H1 (cell line): ENCODE data around the gene PCDHGB3. TPM values are rescaled to one million over a fixed set of nuclear protein-coding genes. Genes with fewer than 3 reads are reported as not detected.

Experiments used
- CTCF ChIA-PET: fragments of 300-600 bp; sonication (Branson Sonifier 250); formaldehyde crosslinking; loops from one replicate; lab custom pipeline; 2021; ENCODE audit not compliant: partially characterized antibody; lab: Charles Lee
- POLR2A ChIA-PET: fragments of 300-600 bp; sonication (Branson Sonifier 250); formaldehyde crosslinking; loops from one replicate; lab custom pipeline; 2021; ENCODE audit warnings: inconsistent platforms; ENCODE audit not compliant: partially characterized antibody; lab: Charles Lee
- DNase-seq, 2 experiments: peaks; one replicate each; pipeline versions ENCODE4 v3.0.0 to v3.0.0-alpha.2; 2010 to 2022; ENCODE audit warnings: low spot score in 2 of 2, low read depth in 1 of 2, mixed read lengths in 1 of 2
- FAIRE-seq: peaks from 2 replicates; lab custom pipeline; 2011; peaks lifted over from hg19 to GRCh38; lab: Jason Lieb, UNC
- H2AFZ ChIP-seq: 2 replicates; pipeline ENCODE4 v1.8.1; 2012; ENCODE audit warnings: low read length, inconsistent platforms
- H2AK5ac ChIP-seq: 2 replicates; pipeline ENCODE4 v1.6.1; 2013; ENCODE audit warnings: low read depth, low read length
- H2BK120ac ChIP-seq: replicated peaks from 2 replicates; pipeline ENCODE3; 2013; ENCODE audit warnings: low read depth, low read length, inconsistent platforms
- H2BK12ac ChIP-seq: 2 replicates; pipeline ENCODE4 v1.6.1; 2013; ENCODE audit warnings: low read depth, low read length
- H2BK15ac ChIP-seq: 2 replicates; pipeline ENCODE4 v1.6.1; 2013; ENCODE audit warnings: low read length
- H2BK20ac ChIP-seq: 2 replicates; pipeline ENCODE4 v1.6.1; 2013; ENCODE audit warnings: low read length
- H2BK5ac ChIP-seq: 2 replicates; pipeline ENCODE4 v1.6.1; 2013; ENCODE audit warnings: low read depth, low read length
- H3K14ac ChIP-seq: 2 replicates; pipeline ENCODE4 v1.6.1; 2013; ENCODE audit warnings: inconsistent platforms; ENCODE audit not compliant: insufficient read length
- H3K18ac ChIP-seq: 2 replicates; pipeline ENCODE4 v1.6.1; 2013; ENCODE audit warnings: low read length; ENCODE audit errors: extremely low read depth
- H3K23ac ChIP-seq: 2 replicates; pipeline ENCODE4 v1.6.1; 2013; ENCODE audit warnings: inconsistent platforms; ENCODE audit not compliant: insufficient read length
- H3K23me2 ChIP-seq: 2 replicates; pipeline ENCODE4 v1.6.1; 2013; ENCODE audit warnings: low read depth, low read length
- H3K27ac ChIP-seq: 2 replicates; pipeline ENCODE4 v1.6.1; 2011; ENCODE audit warnings: low read depth, low read length, inconsistent platforms
- H3K27me3 ChIP-seq, 4 experiments: replicated peaks in 1 of 4; 1 replicate in 1 of 4; 2 replicates in 3 of 4; pipeline versions ENCODE4 v1.6.1 to v1.8.1; 2011 to 2013; ENCODE audit warnings: low read length in 3 of 4, mild to moderate bottlenecking in 3 of 4, inconsistent platforms in 2 of 4, mixed read lengths in 2 of 4, moderate library complexity in 1 of 4; ENCODE audit not compliant: control insufficient read depth in 3 of 4, insufficient read depth in 3 of 4; ENCODE audit errors: extremely low read depth in 1 of 4
- H3K36me3 ChIP-seq, 4 experiments: 2 replicates each; pipeline versions ENCODE4 v1.6.1 to v1.8.1; 2011 to 2013; ENCODE audit warnings: mild to moderate bottlenecking in 4 of 4, low read length in 3 of 4, moderate library complexity in 2 of 4, control low read depth in 1 of 4, inconsistent platforms in 1 of 4; ENCODE audit not compliant: insufficient read depth in 4 of 4, control insufficient read depth in 2 of 4
- H3K4ac ChIP-seq: replicated peaks from 2 replicates; pipeline ENCODE3; 2013; ENCODE audit warnings: low read length, low read depth, mixed read lengths, inconsistent platforms; ENCODE audit not compliant: insufficient read length
- H3K4me1 ChIP-seq, 4 experiments: replicated peaks in 1 of 4; 1 replicate in 1 of 4; 2 replicates in 3 of 4; pipeline versions ENCODE4 v1.6.1 to v1.8.1; 2011 to 2013; ENCODE audit warnings: low read length in 3 of 4, inconsistent platforms in 2 of 4, mixed read lengths in 1 of 4; ENCODE audit not compliant: insufficient read depth in 4 of 4, control insufficient read depth in 3 of 4
- H3K4me2 ChIP-seq, 2 experiments: 2 replicates each; pipeline versions ENCODE4 v1.6.1 to v1.8.1; 2011 to 2013; ENCODE audit warnings: low read depth in 2 of 2, low read length in 2 of 2, control low read depth in 1 of 2, inconsistent platforms in 1 of 2, mild to moderate bottlenecking in 1 of 2; ENCODE audit not compliant: insufficient read depth in 1 of 2
- H3K4me3 ChIP-seq, 4 experiments: fragments of 200-600, 300-600 bp in 1 of 4; sonication (generic), shearing (Covaris generic), sonication (Bioruptor Twin) in 1 of 4; 2 replicates each; pipeline versions ENCODE4 v1.5.1 to v1.8.1; 2011 to 2016; ENCODE audit warnings: low read length in 4 of 4, low read depth in 3 of 4, control low read depth in 2 of 4, inconsistent platforms in 2 of 4, mild to moderate bottlenecking in 2 of 4, mixed read lengths in 1 of 4, moderate library complexity in 1 of 4; ENCODE audit not compliant: insufficient read depth in 2 of 4; ENCODE audit errors: extremely low read depth in 1 of 4
- H3K56ac ChIP-seq: replicated peaks from 2 replicates; pipeline ENCODE3; 2013; ENCODE audit warnings: low read depth, mild to moderate bottlenecking, mixed read lengths, low read length, inconsistent platforms; ENCODE audit not compliant: insufficient read length
- H3K79me1 ChIP-seq: 2 replicates; pipeline ENCODE4 v1.6.1; 2013; ENCODE audit warnings: low read depth, low read length, control low read depth
- H3K79me2 ChIP-seq, 2 experiments: 2 replicates each; pipeline versions ENCODE4 v1.6.1 to v1.8.1; 2012 to 2013; ENCODE audit warnings: low read length in 2 of 2, mild to moderate bottlenecking in 2 of 2, inconsistent platforms in 1 of 2; ENCODE audit not compliant: insufficient read depth in 2 of 2, control insufficient read depth in 1 of 2
- H3K9ac ChIP-seq, 4 experiments: replicated peaks in 1 of 4; 1 replicate in 1 of 4; 2 replicates in 3 of 4; pipeline versions ENCODE4 v1.6.1 to v1.8.1; 2011 to 2013; ENCODE audit warnings: low read depth in 3 of 4, low read length in 3 of 4, control low read depth in 2 of 4, mild to moderate bottlenecking in 2 of 4, moderate library complexity in 2 of 4, inconsistent platforms in 1 of 4; ENCODE audit errors: extremely low read depth in 1 of 4
- H3K9me3 ChIP-seq, 2 experiments: 2 replicates each; pipeline versions ENCODE4 v1.6.1 to v1.8.1; 2012 to 2013; ENCODE audit warnings: mild to moderate bottlenecking in 2 of 2, moderate library complexity in 2 of 2, control low read depth in 1 of 2, inconsistent platforms in 1 of 2, low read depth in 1 of 2, low read length in 1 of 2, mixed read lengths in 1 of 2; ENCODE audit not compliant: insufficient read depth in 2 of 2
- H4K20me1 ChIP-seq, 2 experiments: replicated peaks in 1 of 2; 2 replicates each; pipeline versions ENCODE3 to v1.8.1; 2011 to 2013; ENCODE audit warnings: inconsistent platforms in 2 of 2, low read length in 2 of 2, mild to moderate bottlenecking in 1 of 2; ENCODE audit not compliant: insufficient read depth in 2 of 2, control insufficient read depth in 1 of 2
- H4K5ac ChIP-seq: 2 replicates; pipeline ENCODE4 v1.6.1; 2013; ENCODE audit warnings: low read length, low read depth, mixed read lengths, inconsistent platforms; ENCODE audit not compliant: insufficient read length
- H4K8ac ChIP-seq: 2 replicates; pipeline ENCODE4 v1.8.0; 2013; ENCODE audit warnings: mild to moderate bottlenecking, moderate library complexity, low read length, inconsistent platforms; ENCODE audit not compliant: insufficient read depth; ENCODE audit errors: extremely low read depth
- H4K91ac ChIP-seq: replicated peaks from 2 replicates; pipeline ENCODE3; 2013; ENCODE audit warnings: low read length, mixed read lengths, inconsistent platforms; ENCODE audit not compliant: insufficient read length
- GTF2F1 ChIP-seq: IDR thresholded peaks from 2 replicates; pipeline ENCODE4 v1.6.1; 2012; ENCODE audit warnings: low read depth, low read length, improper control_type of control experiment, borderline replicate concordance
- RNF2 ChIP-seq: fragments of 200-900, 300-1000 bp; sonication (generic); IDR thresholded peaks from 2 replicates; pipeline ENCODE4 v1.7.1; 2016; ENCODE audit warnings: borderline replicate concordance, low read depth, mild to moderate bottlenecking, antibody characterized with exemption, low read length; ENCODE audit not compliant: poor library complexity, severe bottlenecking; ENCODE audit errors: missing control alignments
- WGBS, 2 experiments: shearing (Covaris generic) in 1 of 2; methylation state at CpG; one replicate each; pipeline versions ENCODE4 v1.1.6 to v1.1.7; 2013 to 2015; ENCODE audit warnings: low lambda C conversion rate in 2 of 2, mixed read lengths in 2 of 2, inconsistent platforms in 1 of 2, low coverage in 1 of 2, missing lambda C conversion rate in 1 of 2; ENCODE audit not compliant: insufficient replicate concordance in 2 of 2, insufficient coverage in 1 of 2, insufficient read length in 1 of 2; ENCODE audit errors: extremely low coverage in 1 of 2, missing lambda C conversion rate in 1 of 2; 5-methylcytosine and 5-hydroxymethylcytosine counted together
- polyA plus RNA-seq, 7 experiments: library from polyadenylated mRNA; depleted of rRNA in 3 of 7; stranded (reverse) in 5 of 7; unstranded in 2 of 7; fragments of >200 nt in 5 of 7; fragments of 200-250 nt in 2 of 7; gene quantifications; 1 replicate in 5 of 7; 2 replicates in 1 of 7; 4 replicates in 1 of 7; pipeline versions ENCODE4 v1.2.1 to v1.2.3, GENCODE V29; 2011 to 2013; ENCODE audit warnings: missing spikeins in 2 of 7, mixed read lengths in 2 of 7
- total RNA-seq: library from RNA; stranded (reverse); fragmentation: NEBNext Ultra II Directional; extraction: Animal tissue kit (Norgen Biotek cat#: 25700); gene quantifications from 2 replicates; pipeline ENCODE4 v1.2.1, GENCODE V29; 2021

Gene PCDHGB3
- total and polyA plus RNA-seq, 2 of the 8 experiments (the other 6 are each of a cell fraction or from before 2014, with no cell fraction given), result 1.6 to 1.9 TPM

DNA sequence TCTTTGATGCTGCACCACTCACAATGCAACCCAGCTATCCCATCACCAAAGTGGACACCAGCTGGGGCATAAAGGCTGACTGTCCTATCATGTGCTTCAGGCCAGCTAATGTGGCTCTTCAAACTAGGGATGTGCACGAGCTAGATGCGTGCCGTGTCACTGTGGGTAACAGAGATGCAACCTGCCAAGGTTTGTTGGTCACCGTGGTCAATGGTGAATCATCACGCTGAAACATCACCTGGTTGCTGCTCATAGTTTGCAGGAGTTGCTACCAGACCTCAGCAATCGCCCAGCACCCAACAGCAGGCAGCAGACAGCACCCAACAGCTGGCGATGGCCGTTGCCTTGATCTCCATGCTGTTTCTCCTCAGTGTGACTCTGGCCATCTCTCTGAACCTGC lies 41.8 kb upstream of the PCDHGB3 start:
- H3K4ac ChIP-seq, result no peak overlapping the region
- no peak overlapping the region for H3K56ac ChIP-seq
- no peaks in the 10 kb centered on the region for H3K27me3 ChIP-seq
- H2AFZ ChIP-seq, result no peak overlapping the region
- CTCF ChIA-PET, result interaction anchor here (0.5 to 5.0 kb wide), 23 partner anchors 8 to 232 kb away, joined by 3 to 40 read pairs (median 6); partner anchors contain the start of genes PCDHB11, PCDHB14, PCDHB15 and PCDHB8
- H3K27ac ChIP-seq, result no peak overlapping the region
- no peak overlapping the region for H4K8ac ChIP-seq
- no peaks in the 10 kb centered on the region for H3K4me1 ChIP-seq
- no peak overlapping the region for H3K4me2 ChIP-seq
- no peak overlapping the region for H2AK5ac ChIP-seq
- H3K79me2 ChIP-seq, result no peaks in the 10 kb centered on the region
- no peaks in the 10 kb centered on the region; a peak in 1 of 8 replicates for H3K36me3 ChIP-seq
- no peak overlapping the region for H4K5ac ChIP-seq
- H3K14ac ChIP-seq, result no peak overlapping the region
- H2BK20ac ChIP-seq, result no peak overlapping the region
- H4K20me1 ChIP-seq, result no peaks in the 10 kb centered on the region
- H2BK12ac ChIP-seq, result no peak overlapping the region
- DNase-seq, result no peak
- H3K18ac ChIP-seq, result no peak overlapping the region
- no peak overlapping the region for H2BK5ac ChIP-seq
- TF ChIP-seq GTF2F1 (no peak), RNF2 (no peak)
- H3K4me3 ChIP-seq, result no peak overlapping the region
- no peaks in the 10 kb centered on the region for H3K79me1 ChIP-seq
- no peak overlapping the region for H3K9ac ChIP-seq
- WGBS, 2 experiments, result 93% methylated on average over 8 of the region's 8 CpGs; no CpG with 5 or more reads in 1 of the 2 experiments
- H3K23ac ChIP-seq, result no peak overlapping the region
- H2BK120ac ChIP-seq, result no peak overlapping the region
- 0 out of 2 replicates have a peak, but pooled peaks cover 1% of the 10 kb centered on the region for H3K23me2 ChIP-seq
- no peak overlapping the region for H2BK15ac ChIP-seq
- POLR2A ChIA-PET, result interaction anchor here (1.1 to 3.8 kb wide), 3 partner anchors 9 to 164 kb away, joined by 3 to 18 read pairs (median 6); partner anchors contain the start of genes PCDHGB1 and TAF7
- FAIRE-seq, result no peak
- H4K91ac ChIP-seq, result no peak overlapping the region
- peaks cover 20 to 29% of the 10 kb centered on the region in 2 experiments for H3K9me3 ChIP-seq
